GM23338 (cell line): ENCODE data around the gene GARIN3. TPM values are rescaled to one million over a fixed set of nuclear protein-coding genes. Genes with fewer than 3 reads are reported as not detected.

Source experiments
- ATAC-seq: fragments of 200-7000 bp; cut with Tn5 transposase; 3 replicates; pipeline ENCODE4 v1.9.1; 2020
- DNase-seq: peaks from one replicate; pipeline ENCODE4 v3.0.0-alpha.2; 2015; ENCODE audit warnings: low spot score
- H2AFZ ChIP-seq: fragments of 200-600 bp; sonication (generic); 2 replicates; pipeline ENCODE4 v1.8.0; 2016; ENCODE audit warnings: antibody characterized with exemption, mild to moderate bottlenecking, moderate library complexity
- H3F3A ChIP-seq: fragments of 200-600 bp; sonication (generic); replicated peaks from 2 replicates; pipeline ENCODE4 v1.8.0; 2017; ENCODE audit warnings: antibody characterized with exemption, mixed run types, low read depth
- H3K27ac ChIP-seq: fragments of 200-600 bp; sonication (generic); 2 replicates; pipeline ENCODE4 v1.6.1; 2016; ENCODE audit warnings: low read depth
- H3K27me3 ChIP-seq: fragments of 200-600 bp; sonication (generic); 2 replicates; pipeline ENCODE4 v1.8.0; 2016; ENCODE audit warnings: mild to moderate bottlenecking, mixed run types, moderate library complexity; ENCODE audit not compliant: insufficient read depth
- H3K36me3 ChIP-seq: fragments of 200-600 bp; sonication (generic); 2 replicates; pipeline ENCODE4 v1.8.0; 2016; ENCODE audit warnings: mild to moderate bottlenecking; ENCODE audit not compliant: insufficient read depth
- H3K4me1 ChIP-seq: fragments of 200-600 bp; sonication (generic); 2 replicates; pipeline ENCODE4 v1.8.0; 2016; ENCODE audit warnings: mild to moderate bottlenecking, moderate library complexity; ENCODE audit not compliant: insufficient read depth
- H3K4me2 ChIP-seq: fragments of 200-600 bp; sonication (generic); 2 replicates; pipeline ENCODE4 v1.7.1; 2017; ENCODE audit warnings: mixed run types
- H3K4me3 ChIP-seq: fragments of 200-600 bp; sonication (generic); 2 replicates; pipeline ENCODE4 v1.6.1; 2016; ENCODE audit warnings: mixed run types
- H3K79me2 ChIP-seq: fragments of 200-600 bp; sonication (generic); replicated peaks from 2 replicates; pipeline ENCODE4 v1.8.0; 2017; ENCODE audit warnings: mild to moderate bottlenecking; ENCODE audit not compliant: insufficient read depth
- H3K9me2 ChIP-seq: fragments of 200-600 bp; sonication (generic); 2 replicates; pipeline ENCODE4 v1.8.0; 2017; ENCODE audit not compliant: insufficient read depth
- H4K20me1 ChIP-seq: fragments of 200-600 bp; sonication (generic); replicated peaks from 2 replicates; pipeline ENCODE4 v1.8.0; 2017; ENCODE audit warnings: mild to moderate bottlenecking; ENCODE audit not compliant: insufficient read depth
- H3K27ac Mint-ChIP-seq: 2 replicates; pipeline ENCODE4 v1.8.0; 2020; ENCODE audit warnings: inconsistent platforms, mild to moderate bottlenecking, moderate library complexity, mixed read lengths
- H3K27me3 Mint-ChIP-seq: 3 replicates; pipeline ENCODE4 v1.8.0; 2022; ENCODE audit warnings: low read depth, mild to moderate bottlenecking, moderate library complexity, mixed read lengths, inconsistent platforms; ENCODE audit not compliant: insufficient read depth, poor library complexity
- H3K36me3 Mint-ChIP-seq: 3 replicates; pipeline ENCODE4 v1.8.0; 2021; ENCODE audit warnings: low read depth, mild to moderate bottlenecking, inconsistent platforms, moderate library complexity, mixed read lengths
- H3K4me1 Mint-ChIP-seq: 3 replicates; pipeline ENCODE4 v1.8.0; 2020; ENCODE audit warnings: mild to moderate bottlenecking, inconsistent platforms, mixed read lengths
- H3K4me3 Mint-ChIP-seq: 3 replicates; pipeline ENCODE4 v1.8.0; 2021; ENCODE audit warnings: moderate library complexity, mild to moderate bottlenecking, inconsistent platforms, mixed read lengths
- H3K9me3 Mint-ChIP-seq: 3 replicates; pipeline ENCODE4 v1.8.0; 2020; ENCODE audit warnings: moderate library complexity, mild to moderate bottlenecking, inconsistent platforms, mixed read lengths
- CTCF ChIP-seq, 2 experiments: fragments of 200-600 bp in 1 of 2; sonication (generic) in 1 of 2; conservative IDR thresholded peaks; 2 replicates each; pipeline versions ENCODE4 v1.5.1 to v1.6.1; 2016 to 2017; ENCODE audit warnings: antibody characterized with exemption in 2 of 2, low read depth in 2 of 2, mild to moderate bottlenecking in 2 of 2, moderate library complexity in 1 of 2
- JUNB ChIP-seq: IDR thresholded peaks from one replicate; pipeline ENCODE4 v1.6.1; 2016; ENCODE audit warnings: antibody characterized with exemption; ENCODE audit not compliant: unreplicated experiment
- REST ChIP-seq: IDR thresholded peaks from one replicate; pipeline ENCODE4 v1.6.1; 2018; ENCODE audit warnings: antibody characterized with exemption; ENCODE audit not compliant: unreplicated experiment
- STAT1 ChIP-seq: IDR thresholded peaks from one replicate; pipeline ENCODE4 v1.6.1; 2016; ENCODE audit warnings: antibody characterized with exemption; ENCODE audit not compliant: unreplicated experiment
- ZNF114 ChIP-seq: fragments of 250-450 bp; sonication (Bioruptor Pico); IDR thresholded peaks from 2 replicates; pipeline ENCODE4 v1.5.0; 2020; ENCODE audit warnings: mild to moderate bottlenecking, moderate library complexity
- ZNF462 ChIP-seq: fragments of 250-450 bp; sonication (Bioruptor Pico); IDR thresholded peaks from 2 replicates; pipeline ENCODE4 v1.5.0; 2020; ENCODE audit warnings: mild to moderate bottlenecking, moderate library complexity
- polyA plus RNA-seq: library from polyadenylated mRNA; unstranded; fragments of >200 nt; fragmentation: Nextera tagmentation; extraction: Ambion mirVana; gene quantifications from 2 replicates; pipeline ENCODE4 v1.2.1, GENCODE V29; 2016
- total RNA-seq: library from RNA; depleted of rRNA; stranded (reverse); fragments of >200 nt; shearing (Covaris generic); gene quantifications from 2 replicates; pipeline ENCODE4 v1.2.3, GENCODE V29; 2014

Gene GARIN3
- total and polyA plus RNA-seq, 2 experiments from 2014 or later: not detected

- Histone ChIP-seq H3K4me3 (no peak overlapping the region), H3K36me3 (no peaks in the 10 kb centered on the region), H3K9me2 (peaks cover 12% of the 10 kb centered on the region), H3K4me2 (no peak overlapping the region), H3K4me1 (no peaks in the 10 kb centered on the region), H3K27me3 (no peaks in the 10 kb centered on the region), H3F3A (no peaks in the 10 kb centered on the region), H4K20me1 (no peaks in the 10 kb centered on the region), H2AFZ (no peak overlapping the region), H3K79me2 (no peaks in the 10 kb centered on the region), H3K27ac (no peak overlapping the region)
- no peaks in the 10 kb centered on the region for H3K4me1 Mint-ChIP-seq
- no peaks in the 10 kb centered on the region for H3K36me3 Mint-ChIP-seq
- H3K4me3 Mint-ChIP-seq: no peak overlapping the region
- H3K27ac Mint-ChIP-seq: no peak overlapping the region
- ATAC-seq (no peak), DNase-seq (no peak)
- H3K27me3 Mint-ChIP-seq: no peaks in the 10 kb centered on the region
- no peaks in the 10 kb centered on the region; the same call in 2 of the 3 replicates for H3K9me3 Mint-ChIP-seq
- TF ChIP-seq CTCF (conservative IDR thresholded peaks at IDR 0.05; ENCODE audit: low read depth in 2 of 2) (no peak), ZNF114 (no peak), JUNB (no peak), REST (no peak), ZNF462 (CRISPR knock-in tag) (no peak), STAT1 (no peak)
Measured at GRCh38 chr5:157178966-157179365, 12.9 kb upstream of the GARIN3 start.
